GM21367 (cell line): ENCODE data around the gene CASP2.

ENCODE experiments used
- ATAC-seq: cut with Tn5 transposase; IDR thresholded peaks from one replicate; pipeline ENCODE4 v1.9.1; 2021; ENCODE audit not compliant: unreplicated experiment

Gene CASP2

GRCh38 chr7:143287935-143288826 lies at the start of gene CASP2:
Gene CASP2 (plus strand): TSS chr7:143288351. CDS start chr7:143288456, 105 bp downstream.
- peak; percentile 83 for ATAC-seq

- ATAC-seq: no peak
These were observed 48.3 kb upstream of the CASP2 start for GRCh38 chr7:143239813-143240212.

GRCh38 chr7:143240291-143241168 lies 47.6 kb upstream of the CASP2 start:
- peak; percentile 94 for ATAC-seq

GRCh38 chr7:143242306-143242705 lies 45.8 kb upstream of the CASP2 start:
- no peak for ATAC-seq

GRCh38 chr7:143243111-143243510 lies 45.0 kb upstream of the CASP2 start:
- no peak for ATAC-seq

GRCh38 chr7:143243614-143244013 lies 44.5 kb upstream of the CASP2 start:
- no peak for ATAC-seq

- no peak for ATAC-seq
These were observed 43.8 kb upstream of the CASP2 start for GRCh38 chr7:143244321-143244720.

DNA sequence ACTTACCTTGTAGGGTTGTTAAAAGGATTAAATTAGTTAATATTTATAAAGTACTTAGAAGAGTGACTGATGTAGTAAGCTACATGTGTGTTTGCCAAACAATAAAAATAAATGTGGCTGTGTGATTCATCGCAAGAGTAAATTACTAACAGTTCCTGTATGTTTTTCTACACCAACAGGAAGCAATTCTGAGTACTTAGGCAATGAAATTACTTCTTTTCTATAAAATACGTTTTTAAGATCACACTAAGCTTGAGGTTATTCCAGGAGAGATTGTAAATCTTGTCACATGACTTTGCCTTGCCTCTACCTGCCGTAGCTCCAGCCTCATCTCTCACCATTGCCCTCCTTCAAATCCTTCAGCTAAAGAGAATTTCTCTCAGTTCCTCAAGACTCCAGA lies 43.0 kb upstream of the CASP2 start:
- no peak for ATAC-seq

DNA sequence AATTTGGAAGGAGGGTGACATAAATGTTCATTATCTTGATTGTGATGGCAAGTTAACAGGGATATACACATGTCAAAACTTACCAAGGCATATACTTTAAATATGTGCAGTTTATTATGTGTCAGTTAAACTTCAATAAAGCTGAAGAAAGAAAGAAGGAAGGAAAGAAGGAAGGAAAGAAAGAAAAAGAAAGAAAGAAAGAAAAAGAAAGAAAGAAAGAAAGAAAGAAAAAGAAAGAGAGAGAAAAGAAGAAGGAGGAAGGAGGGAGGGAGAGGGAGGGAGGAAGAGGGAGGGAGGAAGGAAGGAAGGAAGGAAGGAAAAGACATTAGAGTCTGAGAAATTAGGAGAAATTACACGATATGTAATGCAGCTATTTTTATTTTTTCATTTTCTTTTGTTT lies 40.8 kb upstream of the CASP2 start:
- no peak for ATAC-seq

DNA sequence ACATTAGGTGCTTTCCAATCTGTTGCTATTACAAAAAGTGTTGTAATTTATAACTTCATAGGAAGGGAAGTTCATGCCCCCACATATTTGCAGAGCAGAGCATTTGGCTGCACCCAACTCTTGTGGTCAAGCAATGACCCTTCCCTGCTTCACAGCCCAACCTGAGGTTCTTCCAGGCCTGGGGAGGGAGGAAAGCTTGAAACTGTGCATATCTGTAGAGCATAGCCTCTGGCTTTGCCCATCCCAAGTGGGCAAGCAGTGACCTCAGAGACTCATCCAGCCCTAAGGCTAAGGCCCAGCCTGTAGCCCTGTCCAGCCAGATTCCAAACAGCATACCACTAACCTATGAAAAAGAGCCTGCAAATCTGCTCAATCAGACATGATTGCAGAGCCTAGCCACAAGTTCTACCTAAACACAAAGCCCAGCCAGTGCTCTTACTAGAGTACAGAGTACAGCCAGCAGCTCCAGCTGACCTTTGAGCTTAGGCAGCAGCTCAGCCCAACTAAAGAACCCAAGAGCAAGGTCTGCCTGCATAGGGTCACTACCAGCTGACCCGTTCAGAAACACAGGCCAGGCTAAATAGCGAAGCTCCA lies 39.3 kb upstream of the CASP2 start:
- ATAC-seq: no peak

- ATAC-seq: no peak
These were observed 38.0 kb upstream of the CASP2 start for GRCh38 chr7:143250199-143250598.

DNA sequence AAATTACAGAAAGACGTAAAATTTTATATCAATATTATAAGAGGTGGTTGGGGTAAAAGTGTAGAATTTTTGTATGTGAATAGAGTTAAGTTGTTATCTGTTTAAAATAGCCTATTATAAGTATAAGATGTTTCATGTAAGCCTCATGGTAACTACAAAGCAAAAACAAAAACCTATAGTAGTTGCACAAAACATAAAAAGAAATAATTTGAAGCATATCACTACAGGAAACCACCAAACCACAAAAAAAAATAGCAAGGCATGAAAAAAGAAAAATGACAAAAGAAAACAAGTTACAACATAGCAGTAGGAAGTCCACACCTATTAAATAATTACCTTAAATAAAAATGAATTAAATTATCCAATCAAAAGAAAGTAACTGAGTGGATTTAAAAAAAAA lies 37.3 kb upstream of the CASP2 start:
- ATAC-seq: no peak

DNA sequence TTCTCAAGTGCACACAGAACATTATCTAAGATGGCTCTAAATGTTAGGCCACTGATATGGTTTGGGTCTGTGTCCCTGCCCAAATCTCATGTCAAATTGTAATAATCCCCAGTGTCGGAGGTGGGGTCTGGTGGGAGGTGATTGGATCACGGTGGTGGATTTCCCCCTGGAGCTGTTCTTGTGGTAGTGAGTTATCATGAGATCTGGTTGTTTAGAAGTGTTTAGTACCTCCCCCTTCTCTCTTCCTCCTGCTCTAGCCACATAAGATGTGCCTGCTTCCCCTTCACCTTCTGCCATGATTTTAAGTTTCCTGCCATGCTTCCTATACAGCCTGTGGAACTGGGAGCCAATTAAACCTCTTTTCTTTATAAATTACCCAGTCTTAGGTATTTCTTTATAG lies 36.1 kb upstream of the CASP2 start:
- no peak for ATAC-seq

DNA sequence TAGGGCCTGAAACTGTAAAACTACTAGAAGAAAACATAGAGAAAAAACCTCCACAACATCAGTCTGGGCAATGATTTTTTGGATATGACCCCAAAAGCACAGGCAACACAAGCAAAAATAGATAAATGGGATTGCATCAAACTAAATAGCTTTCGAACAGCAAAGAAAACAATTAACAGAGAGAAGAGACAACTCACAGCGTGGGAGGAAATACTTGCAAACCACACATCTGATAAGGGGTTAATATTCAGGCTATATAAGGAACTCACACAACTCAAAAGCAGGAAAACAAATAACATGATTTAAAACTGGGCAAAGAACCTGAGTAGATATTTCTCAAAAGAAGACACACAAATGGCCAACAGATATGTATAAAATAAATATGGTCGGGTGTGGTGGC lies 32.6 kb upstream of the CASP2 start:
- ATAC-seq: no peak

- no peak for ATAC-seq
These were observed 31.8 kb upstream of the CASP2 start for GRCh38 chr7:143256325-143256724.

- peak; percentile 76 for ATAC-seq
These were observed 31.2 kb upstream of the CASP2 start for GRCh38 chr7:143256932-143257331.

GRCh38 chr7:143257501-143257900 lies 30.6 kb upstream of the CASP2 start:
- ATAC-seq: no peak

- peak; percentile 43 for ATAC-seq
These were observed 29.3 kb upstream of the CASP2 start for GRCh38 chr7:143258831-143259230.

DNA sequence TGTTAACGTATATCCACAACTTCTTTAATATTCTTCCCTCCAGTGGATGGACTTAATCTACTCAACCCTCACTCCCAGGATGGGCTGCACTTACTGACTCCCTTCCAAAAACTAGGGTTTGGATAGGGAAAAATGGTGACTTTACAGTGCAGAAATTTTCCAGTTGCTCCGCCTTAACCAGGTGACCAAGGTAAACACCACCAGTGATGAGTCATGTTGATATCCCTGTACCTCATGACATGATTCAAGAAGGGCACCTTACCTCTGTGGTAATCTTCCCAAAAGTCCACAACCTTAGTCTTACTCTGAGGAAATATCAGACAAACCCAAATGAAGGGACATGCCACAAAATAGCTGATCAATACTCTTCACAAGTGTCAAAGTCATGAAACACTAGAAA lies 28.4 kb upstream of the CASP2 start:
- ATAC-seq: no peak

DNA sequence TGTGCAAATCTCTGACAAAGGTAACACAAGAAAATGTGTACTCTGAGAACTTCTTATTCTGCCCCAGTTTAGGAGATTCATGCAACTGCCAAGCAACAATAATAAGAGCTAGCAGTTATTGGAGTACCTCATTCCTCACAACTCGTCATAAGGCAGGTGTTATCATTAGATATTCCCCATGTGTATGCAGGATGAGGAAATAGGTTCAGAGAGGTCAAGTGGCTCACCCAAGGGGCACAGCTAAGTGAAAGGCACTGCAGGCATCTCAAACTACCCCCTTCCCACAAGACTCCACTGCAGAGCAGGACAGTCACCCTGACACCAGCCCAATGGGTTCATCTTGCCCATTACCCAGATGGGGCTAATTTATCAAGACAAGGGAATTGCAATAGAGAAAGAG lies 26.2 kb upstream of the CASP2 start:
- ATAC-seq: no peak
